ENCODE data around the gene PDHA1. TPM values are rescaled to one million over a fixed set of nuclear protein-coding genes. Genes with fewer than 3 reads are reported as not detected.

Gene PDHA1
- polyA plus RNA-seq, 2 of the 4 experiments (the other 2 are of a cell fraction), result 309 to 358 TPM

DNA sequence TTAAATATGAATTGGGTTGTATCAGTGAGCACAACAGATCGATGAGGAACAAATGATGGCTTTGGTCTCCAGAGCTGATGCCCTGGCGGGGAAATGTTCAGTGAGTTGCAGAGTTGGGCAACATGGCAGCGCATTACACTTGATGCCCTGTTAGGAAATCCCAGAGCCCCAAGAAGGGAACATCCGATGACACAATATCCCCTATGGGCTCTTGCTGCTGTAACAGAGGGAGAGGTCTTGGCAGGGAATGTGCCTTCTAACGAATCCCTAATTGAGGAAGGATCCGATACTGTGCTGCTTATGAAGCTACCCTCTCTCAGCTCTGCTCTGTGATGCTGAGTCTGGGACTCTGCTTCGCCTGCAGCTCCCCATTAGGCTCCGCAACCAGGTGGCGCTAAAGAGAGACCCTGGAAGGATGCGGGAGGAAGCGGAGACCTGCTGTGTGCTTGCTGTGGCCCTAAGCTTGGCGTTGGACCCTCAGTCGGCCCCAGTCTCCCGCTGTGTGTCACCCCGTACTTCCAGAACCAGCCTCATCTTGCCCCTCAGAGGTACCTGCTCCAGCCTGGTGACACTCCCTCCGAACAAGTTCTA is 38.9 kb downstream of the PDHA1 start:
- Histone ChIP-seq H3K4me1 (no peaks in the 10 kb centered on the region), H3K27ac (no peak overlapping the region), H3K9me3 (no peaks in the 10 kb centered on the region), H3K4me3 (no peak overlapping the region), H3K4me2 (no peak overlapping the region)
- FAIRE-seq (peak; percentile 92), ATAC-seq (peak; percentile 97 to 99), DNase-seq (ENCODE audit: low read depth in 1 of 2, low spot score in 1 of 2) (peak; percentile 55 to 59)
- POLR2A ChIA-PET, result no interaction called here
- TF ChIP-seq SMC3 (IDR thresholded peaks at IDR 0.05) (peak; percentile 59), CHD4 (IDR thresholded peaks at IDR 0.05; ENCODE audit: borderline replicate concordance) (no peak), CTCF (IDR thresholded peaks at IDR 0.05) (peak; percentile 54), RAD21 (conservative IDR thresholded peaks at IDR 0.05 in 1 of 2, IDR thresholded peaks at IDR 0.05 in 1 of 2) (peak; percentile 45 to 59; a peak in 4 of 5 replicates)
- CTCF ChIA-PET, result interaction anchor here (0.6 to 2.2 kb wide), 16 partner anchors 10 to 1693 kb away, joined by 3 to 21 read pairs (median 4); no protein-coding TSS in a partner anchor
- WGBS (ENCODE audit: missing lambda C conversion rate), result 36% methylated on average over 14 of the region's 16 CpGs

DNA sequence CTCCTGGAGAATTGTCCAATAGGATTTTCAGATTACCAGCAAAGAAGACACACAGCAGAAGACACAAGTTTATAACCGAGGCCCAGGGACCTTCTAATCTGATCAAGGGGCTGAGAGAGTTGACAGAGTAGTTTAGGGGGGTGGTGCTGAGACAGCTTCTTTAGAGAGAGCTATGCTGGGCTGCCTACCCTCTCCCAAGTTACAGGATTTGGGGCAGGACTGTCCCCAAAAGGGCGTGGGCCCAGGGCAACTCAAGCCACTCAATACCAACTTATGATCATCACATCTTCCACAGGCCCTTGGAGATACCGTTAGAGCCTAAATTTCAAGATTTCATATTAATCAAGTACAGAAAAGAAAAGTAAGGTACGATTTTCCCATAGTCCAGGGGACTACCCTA is 43.0 kb downstream of the PDHA1 start:
- Histone ChIP-seq H3K9me3 (no peaks in the 10 kb centered on the region), H3K4me2 (no peak overlapping the region), H3K4me3 (no peak overlapping the region), H3K4me1 (no peaks in the 10 kb centered on the region), H3K27ac (no peak overlapping the region)
- DNase-seq (ENCODE audit: low read depth in 1 of 2, low spot score in 1 of 2) (no peak), FAIRE-seq (no peak), ATAC-seq (no peak)
- POLR2A ChIA-PET, result no interaction called here
- 68% methylated on average over 4 of the region's 4 CpGs for WGBS (ENCODE audit: missing lambda C conversion rate)
- TF ChIP-seq EHMT2 (IDR thresholded peaks at IDR 0.05; ENCODE audit: low read depth) (no peak), RAD21 (conservative IDR thresholded peaks at IDR 0.05 in 1 of 2, IDR thresholded peaks at IDR 0.05 in 1 of 2) (no peak), BHLHE40 (IDR thresholded peaks at IDR 0.05; ENCODE audit: low read depth, low read length) (no peak), MYC (IDR thresholded peaks at IDR 0.05; ENCODE audit: borderline replicate concordance, low read length) (no peak), KDM1A (IDR thresholded peaks at IDR 0.05; ENCODE audit: low read depth) (no peak), GATA3 (IDR thresholded peaks at IDR 0.05; ENCODE audit: borderline replicate concordance) (no peak), ZSCAN20 (CRISPR knock-in tag; IDR thresholded peaks at IDR 0.05) (no peak), NFE2L2 (conservative IDR thresholded peaks at IDR 0.05; ENCODE audit: low read length) (no peak), JUN (IDR thresholded peaks at IDR 0.05) (no peak), RARB (CRISPR knock-in tag; IDR thresholded peaks at IDR 0.05) (no peak), ZFP36 (IDR thresholded peaks at IDR 0.05; ENCODE audit: borderline replicate concordance, partially characterized antibody) (no peak), SMC3 (IDR thresholded peaks at IDR 0.05) (no peak)
- TF ChIP-seq, protein P1, sequence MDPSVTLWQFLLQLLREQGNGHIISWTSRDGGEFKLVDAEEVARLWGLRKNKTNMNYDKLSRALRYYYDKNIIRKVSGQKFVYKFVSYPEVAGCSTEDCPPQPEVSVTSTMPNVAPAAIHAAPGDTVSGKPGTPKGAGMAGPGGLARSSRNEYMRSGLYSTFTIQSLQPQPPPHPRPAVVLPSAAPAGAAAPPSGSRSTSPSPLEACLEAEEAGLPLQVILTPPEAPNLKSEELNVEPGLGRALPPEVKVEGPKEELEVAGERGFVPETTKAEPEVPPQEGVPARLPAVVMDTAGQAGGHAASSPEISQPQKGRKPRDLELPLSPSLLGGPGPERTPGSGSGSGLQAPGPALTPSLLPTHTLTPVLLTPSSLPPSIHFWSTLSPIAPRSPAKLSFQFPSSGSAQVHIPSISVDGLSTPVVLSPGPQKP (IDR thresholded peaks at IDR 0.05; ENCODE audit: low read depth, low read length), result no peak
- TF ChIP-seq, protein P2, sequence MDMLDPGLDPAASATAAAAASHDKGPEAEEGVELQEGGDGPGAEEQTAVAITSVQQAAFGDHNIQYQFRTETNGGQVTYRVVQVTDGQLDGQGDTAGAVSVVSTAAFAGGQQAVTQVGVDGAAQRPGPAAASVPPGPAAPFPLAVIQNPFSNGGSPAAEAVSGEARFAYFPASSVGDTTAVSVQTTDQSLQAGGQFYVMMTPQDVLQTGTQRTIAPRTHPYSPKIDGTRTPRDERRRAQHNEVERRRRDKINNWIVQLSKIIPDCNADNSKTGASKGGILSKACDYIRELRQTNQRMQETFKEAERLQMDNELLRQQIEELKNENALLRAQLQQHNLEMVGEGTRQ (IDR thresholded peaks at IDR 0.05), result no peak
- CTCF ChIA-PET, result interaction anchor here (2.4 kb wide), 1 partner anchor 14 kb away, joined by 5 read pairs; no protein-coding TSS in a partner anchor

DNA sequence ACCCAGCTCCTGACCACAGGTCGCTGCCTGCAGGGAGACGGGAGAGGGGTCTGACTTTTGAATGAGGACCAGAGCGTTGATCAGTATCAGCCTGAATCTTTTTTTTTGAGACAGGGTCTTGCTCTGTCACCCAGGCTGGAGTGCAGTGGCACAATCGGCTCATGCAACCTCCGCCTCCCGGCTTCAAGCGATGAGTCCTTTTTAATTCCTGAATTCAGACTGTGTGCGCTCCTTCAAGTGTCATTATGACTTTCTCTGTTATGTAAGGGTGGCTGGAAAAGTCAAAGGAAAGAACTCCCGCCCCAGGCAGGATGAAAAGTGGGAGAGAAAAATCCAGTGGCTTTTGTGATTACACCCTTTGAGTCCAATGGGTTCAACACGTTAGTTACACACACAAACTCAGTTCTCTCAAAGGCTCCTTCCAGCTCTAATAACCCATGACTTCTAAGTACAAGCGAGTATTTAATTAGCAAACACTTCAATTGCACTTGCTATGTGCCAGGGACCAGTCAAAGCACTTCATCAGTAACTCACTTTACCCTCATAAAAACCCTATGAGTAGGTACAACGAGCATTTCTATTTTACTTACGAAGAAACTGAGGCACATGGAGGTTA is 44.4 kb downstream of the PDHA1 start:
- H3K9me3 ChIP-seq, result no peaks in the 10 kb centered on the region
- DNase-seq (ENCODE audit: low read depth in 1 of 2, low spot score in 1 of 2) (no peak), ATAC-seq (no peak), FAIRE-seq (no peak)
- ChIA-PET CTCF (interaction anchor here (0.5 to 2.4 kb wide), 3 partner anchors 16 to 93 kb away, joined by 3 to 5 read pairs (median 3); no protein-coding TSS in a partner anchor), POLR2A (no interaction called here)
- H3K4me2 ChIP-seq, result no peak overlapping the region
- no peak for TF ChIP-seq HOXB13 (CRISPR knock-in tag; IDR thresholded peaks at IDR 0.05; ENCODE audit: low read depth)
- TF ChIP-seq, protein P3, sequence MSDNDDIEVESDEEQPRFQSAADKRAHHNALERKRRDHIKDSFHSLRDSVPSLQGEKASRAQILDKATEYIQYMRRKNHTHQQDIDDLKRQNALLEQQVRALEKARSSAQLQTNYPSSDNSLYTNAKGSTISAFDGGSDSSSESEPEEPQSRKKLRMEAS (IDR thresholded peaks at IDR 0.05), result no peak
- TF ChIP-seq MYC (IDR thresholded peaks at IDR 0.05; ENCODE audit: borderline replicate concordance, low read length), result no peak
- TF ChIP-seq, protein P4, sequence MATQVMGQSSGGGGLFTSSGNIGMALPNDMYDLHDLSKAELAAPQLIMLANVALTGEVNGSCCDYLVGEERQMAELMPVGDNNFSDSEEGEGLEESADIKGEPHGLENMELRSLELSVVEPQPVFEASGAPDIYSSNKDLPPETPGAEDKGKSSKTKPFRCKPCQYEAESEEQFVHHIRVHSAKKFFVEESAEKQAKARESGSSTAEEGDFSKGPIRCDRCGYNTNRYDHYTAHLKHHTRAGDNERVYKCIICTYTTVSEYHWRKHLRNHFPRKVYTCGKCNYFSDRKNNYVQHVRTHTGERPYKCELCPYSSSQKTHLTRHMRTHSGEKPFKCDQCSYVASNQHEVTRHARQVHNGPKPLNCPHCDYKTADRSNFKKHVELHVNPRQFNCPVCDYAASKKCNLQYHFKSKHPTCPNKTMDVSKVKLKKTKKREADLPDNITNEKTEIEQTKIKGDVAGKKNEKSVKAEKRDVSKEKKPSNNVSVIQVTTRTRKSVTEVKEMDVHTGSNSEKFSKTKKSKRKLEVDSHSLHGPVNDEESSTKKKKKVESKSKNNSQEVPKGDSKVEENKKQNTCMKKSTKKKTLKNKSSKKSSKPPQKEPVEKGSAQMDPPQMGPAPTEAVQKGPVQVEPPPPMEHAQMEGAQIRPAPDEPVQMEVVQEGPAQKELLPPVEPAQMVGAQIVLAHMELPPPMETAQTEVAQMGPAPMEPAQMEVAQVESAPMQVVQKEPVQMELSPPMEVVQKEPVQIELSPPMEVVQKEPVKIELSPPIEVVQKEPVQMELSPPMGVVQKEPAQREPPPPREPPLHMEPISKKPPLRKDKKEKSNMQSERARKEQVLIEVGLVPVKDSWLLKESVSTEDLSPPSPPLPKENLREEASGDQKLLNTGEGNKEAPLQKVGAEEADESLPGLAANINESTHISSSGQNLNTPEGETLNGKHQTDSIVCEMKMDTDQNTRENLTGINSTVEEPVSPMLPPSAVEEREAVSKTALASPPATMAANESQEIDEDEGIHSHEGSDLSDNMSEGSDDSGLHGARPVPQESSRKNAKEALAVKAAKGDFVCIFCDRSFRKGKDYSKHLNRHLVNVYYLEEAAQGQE (IDR thresholded peaks at IDR 0.05), result no peak
- H3K27ac ChIP-seq, result no peak overlapping the region
- H3K4me3 ChIP-seq, result no peak overlapping the region
- H3K4me1 ChIP-seq, result no peaks in the 10 kb centered on the region
- 90% methylated on average over 13 of the region's 13 CpGs for whole genome bisulfite sequencing (ENCODE audit: missing lambda C conversion rate)

All from A549 (cell line).